HCT116 (cell line): Measurements from ENCODE around the gene HOXA11. TPM values are rescaled to one million over a fixed set of nuclear protein-coding genes. Genes with fewer than 3 reads are reported as not detected.
A peak's percentile ranks its signal among the peaks of the same experiment; 100 is the strongest.

Source experiments
- ATAC-seq: fragments of 200-7000 bp; cut with Tn5 transposase; 2 replicates; pipeline ENCODE4 v1.9.1; 2020; ENCODE audit warnings: mild to moderate bottlenecking, moderate library complexity
- BruUV-seq: library from RNA; stranded (reverse); fragments of 400-500 nt; replicated peaks from 2 replicates; lab custom pipeline; 2021; lab: Mats Ljungman, UMichigan
- CTCF ChIA-PET: fragments of 300-600 bp; sonication (Branson Sonifier 250); formaldehyde crosslinking; loops from one replicate; lab custom pipeline; 2021; ENCODE audit warnings: antibody characterized with exemption; lab: Charles Lee
- POLR2A ChIA-PET: fragments of 300-600, 350-600 bp; sonication (Branson Sonifier 250); formaldehyde crosslinking; loops from one replicate; lab custom pipeline; 2021; ENCODE audit warnings: antibody characterized with exemption; lab: Charles Lee
- RAD21 ChIA-PET, 2 experiments: fragments of 300-600 bp; sonication (Branson Sonifier 250); formaldehyde crosslinking; loops; one replicate each; lab custom pipeline; 2023; ENCODE audit warnings: low total read pairs in 2 of 2; ENCODE audit not compliant: uncharacterized antibody in 2 of 2, unreplicated experiment in 2 of 2, low non-redundant PET in 1 of 2; lab: Charles Lee
- DNase-seq: peaks from one replicate; pipeline ENCODE4 v3.0.0-alpha.2; 2010; ENCODE audit warnings: low read depth, low spot score
- H2AFZ ChIP-seq: fragments of 200-600 bp; shearing (Covaris generic), sonication (generic); 2 replicates; pipeline ENCODE4 v1.6.1; 2017; ENCODE audit warnings: low read depth, mixed run types, mixed read lengths, antibody characterized with exemption, low read length; ENCODE audit not compliant: poor library complexity, severe bottlenecking
- H3K27ac ChIP-seq: 2 replicates; pipeline ENCODE4 v1.5.1; 2012; ENCODE audit warnings: low read depth, low read length
- H3K27me3 ChIP-seq: fragments of 200-600 bp; sonication (generic); 2 replicates; pipeline ENCODE4 v1.6.1; 2016; ENCODE audit warnings: mixed run types, low read length, mixed read lengths; ENCODE audit not compliant: insufficient read depth
- H3K36me3 ChIP-seq, 2 experiments: fragments of 200-500 bp in 1 of 2; fragments of 200-600 bp in 1 of 2; sonication (Bioruptor generic) in 1 of 2; sonication (generic) in 1 of 2; 2 replicates each; pipeline versions ENCODE4 v1.5.1 to v1.6.1; 2014 to 2016; ENCODE audit warnings: low read length in 2 of 2, inconsistent platforms in 1 of 2, mixed read lengths in 1 of 2, mixed run types in 1 of 2; ENCODE audit not compliant: insufficient read depth in 2 of 2, control insufficient read depth in 1 of 2
- H3K4me1 ChIP-seq, 2 experiments: fragments of 200-600 bp in 1 of 2; sonication (generic) in 1 of 2; 2 replicates each; pipeline versions ENCODE4 v1.5.1 to v1.6.1; 2012 to 2017; ENCODE audit warnings: low read length in 2 of 2, inconsistent platforms in 1 of 2, mild to moderate bottlenecking in 1 of 2, mixed read lengths in 1 of 2, mixed run types in 1 of 2, moderate library complexity in 1 of 2; ENCODE audit not compliant: insufficient read depth in 2 of 2, control insufficient read depth in 1 of 2
- H3K4me2 ChIP-seq: fragments of 200-600 bp; sonication (generic); 2 replicates; pipeline ENCODE4 v1.6.1; 2017; ENCODE audit warnings: mixed run types, low read length, mixed read lengths
- H3K4me3 ChIP-seq, 2 experiments: fragments of 200-600 bp in 1 of 2; sonication (generic) in 1 of 2; replicated peaks in 1 of 2; 2 replicates each; pipeline ENCODE4 v1.5.1; 2011 to 2016; ENCODE audit warnings: low read length in 2 of 2, control low read depth in 1 of 2, low read depth in 1 of 2, mild to moderate bottlenecking in 1 of 2, mixed read lengths in 1 of 2, mixed run types in 1 of 2
- H3K79me2 ChIP-seq: fragments of 200-600 bp; sonication (generic); 2 replicates; pipeline ENCODE4 v1.6.1; 2017; ENCODE audit warnings: mild to moderate bottlenecking, mixed run types, low read length, moderate library complexity, mixed read lengths; ENCODE audit not compliant: insufficient read depth
- H3K9ac ChIP-seq: fragments of 200-600 bp; sonication (generic); 2 replicates; pipeline ENCODE4 v1.6.1; 2016; ENCODE audit warnings: low read length, mixed read lengths
- H3K9me2 ChIP-seq: fragments of 200-600 bp; sonication (generic), shearing (Covaris generic); 2 replicates; pipeline ENCODE4 v1.6.1; 2017; ENCODE audit warnings: mixed run types, mild to moderate bottlenecking, moderate library complexity; ENCODE audit not compliant: insufficient read depth
- H3K9me3 ChIP-seq, 2 experiments: fragments of 200-500 bp in 1 of 2; fragments of 200-600 bp in 1 of 2; sonication (Bioruptor generic) in 1 of 2; sonication (generic) in 1 of 2; 2 replicates each; pipeline ENCODE4 v1.6.1; 2014 to 2017; ENCODE audit warnings: low read length in 2 of 2, mixed read lengths in 2 of 2, inconsistent platforms in 1 of 2, low read depth in 1 of 2, mild to moderate bottlenecking in 1 of 2, mixed run types in 1 of 2, moderate library complexity in 1 of 2; ENCODE audit not compliant: control insufficient read depth in 1 of 2, insufficient read depth in 1 of 2
- H4K20me1 ChIP-seq: fragments of 200-600 bp; sonication (generic), shearing (Covaris generic); 2 replicates; pipeline ENCODE4 v1.6.1; 2017; ENCODE audit warnings: mixed run types, mild to moderate bottlenecking, moderate library complexity; ENCODE audit not compliant: insufficient read depth
- EZH2 ChIP-seq: fragments of 200-600 bp; sonication (generic); IDR thresholded peaks from 2 replicates; pipeline ENCODE4 v1.6.1; 2017; ENCODE audit warnings: antibody characterized with exemption, mixed run types
- EZH2phosphoT487 ChIP-seq: fragments of 200-600 bp; IDR thresholded peaks from 2 replicates; pipeline ENCODE4 v1.6.1; 2018; ENCODE audit warnings: antibody characterized with exemption, borderline replicate concordance
- FOSL1 ChIP-seq: IDR thresholded peaks from 2 replicates; pipeline ENCODE4 v1.6.1; 2012; ENCODE audit warnings: low read depth
- MAX ChIP-seq: IDR thresholded peaks from 2 replicates; pipeline ENCODE4 v1.6.1; 2012
- POLR2AphosphoS5 ChIP-seq: IDR thresholded peaks from 2 replicates; pipeline ENCODE4 v1.6.1; 2011; ENCODE audit warnings: mild to moderate bottlenecking, low read depth, low read length, moderate library complexity
- RAD21 ChIP-seq: IDR thresholded peaks from 2 replicates; pipeline ENCODE4 v1.6.1; 2012; ENCODE audit warnings: low read depth, mild to moderate bottlenecking
- SP1 ChIP-seq: IDR thresholded peaks from 2 replicates; pipeline ENCODE4 v1.6.1; 2012; ENCODE audit warnings: low read depth
- SRF ChIP-seq: IDR thresholded peaks from 2 replicates; pipeline ENCODE4 v1.6.1; 2012; ENCODE audit warnings: low read depth
- YY1 ChIP-seq: IDR thresholded peaks from 2 replicates; pipeline ENCODE4 v1.6.1; 2011; ENCODE audit warnings: low read length, low read depth, moderate library complexity, mild to moderate bottlenecking; ENCODE audit not compliant: insufficient replicate concordance; ENCODE audit errors: extremely low read depth
- ZBTB33 ChIP-seq: IDR thresholded peaks from 2 replicates; pipeline ENCODE4 v1.6.1; 2011; ENCODE audit warnings: mild to moderate bottlenecking, low read length, moderate library complexity; ENCODE audit not compliant: insufficient replicate concordance; ENCODE audit errors: extremely low read depth
- ZFX ChIP-seq: fragments of 450-650 bp; IDR thresholded peaks from 2 replicates; pipeline ENCODE4 v1.6.1; 2017
- ZNF274 ChIP-seq: fragments of 200-500 bp; sonication (Bioruptor generic); IDR thresholded peaks from 2 replicates; pipeline ENCODE4 v1.6.1; 2014; ENCODE audit warnings: mild to moderate bottlenecking, low read depth, low read length, inconsistent platforms
- intact Hi-C: fragments of 100-400 bp; cut with micrococcal nuclease; formaldehyde crosslinking; loops from 2 replicates; pipeline ENCODE4 v1.10.0; 2022
- total RNA-seq: library from RNA; stranded (reverse); gene quantifications from one replicate; pipeline ENCODE4 v1.2.1, GENCODE V29; 2021; ENCODE audit not compliant: unreplicated experiment

Gene HOXA11
- total RNA-seq, 1 experiment from 2014 or later, result 6.8 TPM

DNA sequence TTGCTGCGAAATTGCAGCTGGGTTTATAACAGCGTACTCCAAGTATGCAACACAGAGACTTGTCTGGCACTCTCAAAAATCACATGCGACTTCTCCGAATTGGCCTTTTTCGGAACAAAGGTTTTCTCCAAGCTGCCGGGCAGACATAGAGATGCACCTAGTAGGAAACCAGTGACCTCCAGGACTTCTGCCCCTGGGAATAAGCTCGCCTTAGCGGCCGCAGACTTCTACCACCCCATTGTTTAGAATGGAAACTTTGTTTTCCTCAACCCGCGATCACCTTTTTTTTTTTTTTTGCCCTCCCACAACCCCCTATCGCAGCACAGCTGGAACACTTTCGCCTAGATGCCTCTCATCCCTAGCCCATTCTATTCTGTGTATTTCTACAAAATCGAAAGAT lies 6.0 kb downstream of the HOXA11 start:
- no peak for DNase-seq
- POLR2A ChIA-PET, result no interaction called here
- H3K36me3 ChIP-seq, result no peaks in the 10 kb centered on the region
- BruUV-seq, result no TSS peak
- peak overlapping the region; percentile 90 for H3K4me2 ChIP-seq
- CTCF ChIA-PET, result interaction anchor here (1.3 to 2.5 kb wide), 12 partner anchors 10 to 1286 kb away, joined by 3 to 32 read pairs (median 6); partner anchors contain the start of gene HOXA13
- no peak for ATAC-seq
- H3K9me3 ChIP-seq, result no peaks in the 10 kb centered on the region
- H3K79me2 ChIP-seq, result peaks cover 20% of the 10 kb centered on the region
- RAD21 ChIA-PET, result no interaction called here
- no peaks in the 10 kb centered on the region for H3K9me2 ChIP-seq
- peak overlapping the region; percentile 65 for H3K9ac ChIP-seq
- intact Hi-C loops, result no loop called here
- no peaks in the 10 kb centered on the region for H3K27me3 ChIP-seq
- H2AFZ ChIP-seq, result peak overlapping the region; percentile 83
- H3K4me1 ChIP-seq, result peaks cover 36 to 57% of the 10 kb centered on the region in 2 experiments
- H3K4me3 ChIP-seq, result peak overlapping the region; percentile 43 to 56
- TF ChIP-seq EZH2 (no peak), SRF (no peak), YY1 (no peak), EZH2phosphoT487 (no peak), ZNF274 (no peak), POLR2AphosphoS5 (no peak), FOSL1 (no peak), ZFX (no peak), MAX (no peak), ZBTB33 (no peak), RAD21 (no peak), SP1 (no peak)
- no peaks in the 10 kb centered on the region for H4K20me1 ChIP-seq
- H3K27ac ChIP-seq, result no peak overlapping the region
